ENCODE data around the gene MAN2A1.

- no peak for TF ChIP-seq RFX5 (IDR thresholded peaks at IDR 0.05)
- TF ChIP-seq NR3C1 (IDR thresholded peaks at IDR 0.05) = no peak
- TF ChIP-seq CTCF (IDR thresholded peaks at IDR 0.05) = no peak
Measured at GRCh38 chr5:109718632-109719031, 28.9 kb downstream of the MAN2A1 start.
